ENCODE measurements around the gene PPP4C. TPM values are rescaled to one million over a fixed set of nuclear protein-coding genes. Genes with fewer than 3 reads are reported as not detected.

PPP4C gene
- total RNA-seq, 1 donor from 2014 or later: 144 TPM

DNA sequence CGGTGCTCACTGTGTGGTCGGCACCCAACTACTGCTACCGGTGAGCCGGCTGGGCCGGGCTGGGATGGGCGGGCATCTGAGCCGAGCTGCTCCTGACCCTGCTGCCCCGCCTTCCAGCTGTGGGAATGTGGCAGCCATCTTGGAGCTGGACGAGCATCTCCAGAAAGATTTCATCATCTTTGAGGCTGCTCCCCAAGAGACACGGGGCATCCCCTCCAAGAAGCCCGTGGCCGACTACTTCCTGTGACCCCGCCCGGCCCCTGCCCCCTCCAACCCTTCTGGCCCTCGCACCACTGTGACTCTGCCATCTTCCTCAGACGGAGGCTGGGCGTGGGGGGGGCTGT is 9.0 kb downstream of the PPP4C start:
- TF ChIP-seq, protein P1, sequence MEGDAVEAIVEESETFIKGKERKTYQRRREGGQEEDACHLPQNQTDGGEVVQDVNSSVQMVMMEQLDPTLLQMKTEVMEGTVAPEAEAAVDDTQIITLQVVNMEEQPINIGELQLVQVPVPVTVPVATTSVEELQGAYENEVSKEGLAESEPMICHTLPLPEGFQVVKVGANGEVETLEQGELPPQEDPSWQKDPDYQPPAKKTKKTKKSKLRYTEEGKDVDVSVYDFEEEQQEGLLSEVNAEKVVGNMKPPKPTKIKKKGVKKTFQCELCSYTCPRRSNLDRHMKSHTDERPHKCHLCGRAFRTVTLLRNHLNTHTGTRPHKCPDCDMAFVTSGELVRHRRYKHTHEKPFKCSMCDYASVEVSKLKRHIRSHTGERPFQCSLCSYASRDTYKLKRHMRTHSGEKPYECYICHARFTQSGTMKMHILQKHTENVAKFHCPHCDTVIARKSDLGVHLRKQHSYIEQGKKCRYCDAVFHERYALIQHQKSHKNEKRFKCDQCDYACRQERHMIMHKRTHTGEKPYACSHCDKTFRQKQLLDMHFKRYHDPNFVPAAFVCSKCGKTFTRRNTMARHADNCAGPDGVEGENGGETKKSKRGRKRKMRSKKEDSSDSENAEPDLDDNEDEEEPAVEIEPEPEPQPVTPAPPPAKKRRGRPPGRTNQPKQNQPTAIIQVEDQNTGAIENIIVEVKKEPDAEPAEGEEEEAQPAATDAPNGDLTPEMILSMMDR (IDR thresholded peaks at IDR 0.05; ENCODE audit: unreplicated experiment): no peak
- Mint-ChIP-seq H3K27me3 (no peaks in the 10 kb centered on the region), H3K36me3 (ENCODE audit: insufficient read depth) (peaks cover 14% of the 10 kb centered on the region), H3K4me3 (ENCODE audit: low read depth) (no peak overlapping the region), H3K9me3 (ENCODE audit: low read depth) (no peaks in the 10 kb centered on the region), H3K4me1 (ENCODE audit: low read depth) (no peaks in the 10 kb centered on the region), H3K27ac (no peak overlapping the region)
- no peak for DNase-seq (ENCODE audit: low spot score, unreplicated experiment)

DNA sequence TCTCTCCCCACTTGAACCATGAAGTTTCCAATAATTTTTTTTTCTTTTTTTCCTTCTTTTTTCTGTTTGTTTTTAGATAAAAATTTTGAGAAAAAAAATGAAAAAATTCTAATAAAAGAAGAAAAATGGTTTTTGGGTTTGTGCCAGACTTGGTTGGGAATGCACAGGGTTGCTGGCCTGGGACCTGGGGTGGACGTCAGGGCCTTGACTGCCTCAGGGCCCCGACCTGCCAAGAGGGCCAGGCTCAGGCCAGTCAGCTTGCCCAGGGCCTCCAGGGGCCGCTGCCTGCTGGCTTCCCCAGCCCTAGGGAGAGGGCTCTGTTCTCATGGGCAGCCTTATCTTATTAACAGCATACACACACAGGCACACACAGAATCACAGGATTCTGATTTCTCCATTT is 9.5 kb downstream of the PPP4C start:
- Mint-ChIP-seq H3K27ac (no peak overlapping the region), H3K27me3 (no peaks in the 10 kb centered on the region), H3K4me1 (ENCODE audit: low read depth) (peaks cover 2% of the 10 kb centered on the region), H3K9me3 (ENCODE audit: low read depth) (no peaks in the 10 kb centered on the region), H3K36me3 (ENCODE audit: insufficient read depth) (peaks cover 14% of the 10 kb centered on the region), H3K4me3 (ENCODE audit: low read depth) (no peak overlapping the region)
- DNase-seq (ENCODE audit: low spot score, unreplicated experiment): no peak
- TF ChIP-seq, protein P1 (IDR thresholded peaks at IDR 0.05; ENCODE audit: unreplicated experiment): no peak

DNA sequence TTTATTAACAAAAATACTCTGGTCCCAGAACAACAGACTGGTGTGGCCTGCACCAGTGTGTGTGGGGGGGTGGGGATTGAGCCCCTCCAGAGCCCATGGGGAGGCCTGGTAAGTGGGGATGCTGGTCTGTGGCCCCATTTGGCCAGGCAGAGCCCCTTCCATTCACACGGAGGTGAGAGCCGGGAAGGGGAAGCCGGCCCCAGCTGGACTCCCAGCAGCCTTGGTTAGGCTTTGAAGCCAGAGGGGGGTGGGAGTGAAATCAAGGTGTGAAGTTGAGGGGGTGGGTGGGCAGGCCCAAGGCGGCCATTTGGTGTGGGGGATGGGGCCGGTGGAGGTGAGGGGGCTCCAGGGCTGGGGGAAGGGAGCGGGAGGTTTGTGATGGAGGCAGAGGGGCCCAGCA is 10.0 kb downstream of the PPP4C start:
- H3K36me3 Mint-ChIP-seq (ENCODE audit: insufficient read depth): peaks cover 14% of the 10 kb centered on the region
- no peak for DNase-seq (ENCODE audit: low spot score, unreplicated experiment)
- TF ChIP-seq, protein P1 (IDR thresholded peaks at IDR 0.05; ENCODE audit: unreplicated experiment): no peak
- no peak overlapping the region for H3K27ac Mint-ChIP-seq
- H3K4me3 Mint-ChIP-seq (ENCODE audit: low read depth): no peak overlapping the region
- H3K27me3 Mint-ChIP-seq: no peaks in the 10 kb centered on the region
- peaks cover 3% of the 10 kb centered on the region for H3K4me1 Mint-ChIP-seq (ENCODE audit: low read depth)
- H3K9me3 Mint-ChIP-seq (ENCODE audit: low read depth): no peaks in the 10 kb centered on the region

DNA sequence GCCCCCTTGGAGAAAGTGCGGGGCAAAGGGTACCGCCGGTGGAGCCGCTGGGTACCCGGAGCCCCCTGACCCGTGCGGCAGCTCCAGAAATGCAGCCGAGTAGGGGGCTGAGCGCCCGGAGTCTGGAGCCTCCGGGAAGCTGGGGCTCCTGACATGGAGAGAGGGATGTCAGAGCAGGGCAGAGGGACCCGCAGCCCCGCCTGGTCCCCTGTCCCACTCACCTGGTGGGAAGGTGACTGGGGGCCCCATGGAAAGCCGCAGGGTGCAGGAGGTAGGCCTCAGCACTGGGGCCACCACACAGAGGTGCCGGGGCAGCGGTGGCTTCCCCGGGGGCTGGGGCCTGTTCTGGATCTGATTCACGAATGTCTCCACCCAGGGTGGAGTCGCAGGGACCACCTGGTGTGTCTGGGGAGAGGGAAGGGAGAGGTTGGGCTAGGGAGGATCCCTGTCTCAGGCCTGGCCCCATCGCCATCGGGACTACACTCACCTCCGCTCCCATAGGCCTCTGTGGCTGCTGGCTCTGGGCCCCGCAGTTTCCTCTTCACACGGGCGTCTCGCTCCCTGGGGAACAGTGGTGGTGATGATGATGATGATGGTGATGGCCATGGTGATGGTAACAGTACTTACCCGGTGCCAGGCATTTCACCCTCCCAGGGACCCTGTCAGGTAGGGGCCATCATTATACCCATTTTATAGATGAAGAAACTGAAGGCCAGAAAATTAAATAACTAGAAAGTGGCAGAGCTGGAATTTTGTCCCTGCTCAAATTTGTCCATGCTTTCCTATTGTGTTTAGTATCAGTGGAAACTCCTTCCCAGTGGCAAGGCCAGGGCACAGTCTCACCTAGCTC is 10.7 kb downstream of the PPP4C start:
- no peaks in the 10 kb centered on the region for H3K9me3 Mint-ChIP-seq (ENCODE audit: low read depth)
- H3K27me3 Mint-ChIP-seq: no peaks in the 10 kb centered on the region
- DNase-seq (ENCODE audit: low spot score, unreplicated experiment): no peak
- no peak overlapping the region for H3K4me3 Mint-ChIP-seq (ENCODE audit: low read depth)
- peaks cover 3% of the 10 kb centered on the region for H3K4me1 Mint-ChIP-seq (ENCODE audit: low read depth)
- H3K27ac Mint-ChIP-seq: no peak overlapping the region
- TF ChIP-seq, protein P1 (IDR thresholded peaks at IDR 0.05; ENCODE audit: unreplicated experiment): no peak
- H3K36me3 Mint-ChIP-seq (ENCODE audit: insufficient read depth): peaks cover 14% of the 10 kb centered on the region

DNA sequence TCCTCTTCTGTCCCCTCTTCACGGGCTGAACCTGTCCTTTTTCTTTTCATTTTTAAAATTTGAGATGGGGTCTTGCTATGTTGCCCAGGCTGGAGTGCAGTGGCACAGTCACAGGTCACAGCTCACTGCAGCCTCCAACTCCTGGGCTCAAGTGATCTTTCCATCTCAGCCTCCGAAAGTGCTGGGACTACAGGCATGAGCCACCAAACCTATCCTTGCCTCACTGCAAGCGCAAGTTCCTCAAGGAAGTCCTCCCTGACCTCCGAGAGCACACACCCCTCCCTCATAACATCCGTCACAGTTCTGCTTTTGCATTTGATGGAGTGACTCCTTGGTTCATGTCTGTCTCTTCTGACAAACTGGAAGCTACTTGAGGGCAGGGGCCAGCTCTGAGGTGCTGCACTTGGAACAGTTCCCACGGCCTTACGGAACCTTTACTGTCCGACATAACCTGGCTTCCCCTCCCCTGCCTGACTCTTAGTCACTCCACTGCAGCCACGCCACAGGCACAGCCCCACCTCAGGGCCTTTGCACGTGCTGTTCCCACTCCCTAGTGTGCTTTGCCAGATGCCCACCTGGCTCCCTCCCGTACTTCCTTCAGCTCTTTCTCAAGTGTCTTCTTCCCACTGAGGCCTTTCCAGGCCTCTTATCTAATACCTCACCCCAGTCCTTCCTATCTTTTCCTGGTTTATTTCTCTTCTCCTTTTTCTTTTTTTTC is 11.5 kb downstream of the PPP4C start:
- Mint-ChIP-seq H3K9me3 (ENCODE audit: low read depth) (no peaks in the 10 kb centered on the region), H3K36me3 (ENCODE audit: insufficient read depth) (peaks cover 11% of the 10 kb centered on the region), H3K4me1 (ENCODE audit: low read depth) (peaks cover 9% of the 10 kb centered on the region), H3K27ac (no peak overlapping the region), H3K27me3 (no peaks in the 10 kb centered on the region), H3K4me3 (ENCODE audit: low read depth) (no peak overlapping the region)
- DNase-seq (ENCODE audit: low spot score, unreplicated experiment): no peak
- TF ChIP-seq, protein P1 (IDR thresholded peaks at IDR 0.05; ENCODE audit: unreplicated experiment): no peak

All from progenitor cell of endocrine pancreas (in vitro differentiated cells).